MM.1S (cell line): ENCODE measurements around the gene PRKAR2B.

Experiments
- DNase-seq: peaks from one replicate; pipeline ENCODE4 v3.0.0-alpha.2; 2015
- H2AFZ ChIP-seq: fragments of 300-600 bp; sonication (generic); 2 replicates; pipeline ENCODE4 v1.6.0; 2016; ENCODE audit warnings: antibody characterized with exemption, low read length
- H3F3A ChIP-seq: fragments of 300-600 bp; sonication (generic); 2 replicates; pipeline ENCODE4 v1.6.1; 2016; ENCODE audit warnings: mild to moderate bottlenecking, antibody characterized with exemption, low read length, moderate library complexity, mixed read lengths; ENCODE audit not compliant: insufficient read depth
- H3K27ac ChIP-seq: fragments of 300-600 bp; sonication (generic); 2 replicates; pipeline ENCODE4 v1.5.1; 2016; ENCODE audit warnings: mild to moderate bottlenecking, low read length
- H3K27me3 ChIP-seq: fragments of 300-600 bp; sonication (generic); replicated peaks from 2 replicates; pipeline ENCODE4 v1.6.0; 2016; ENCODE audit warnings: low read length; ENCODE audit not compliant: insufficient read depth
- H3K36me3 ChIP-seq: fragments of 300-600 bp; sonication (generic); replicated peaks from 2 replicates; pipeline ENCODE4 v1.6.1; 2016; ENCODE audit warnings: mild to moderate bottlenecking, low read length, mixed read lengths; ENCODE audit not compliant: insufficient read depth
- H3K4me1 ChIP-seq: fragments of 300-600 bp; sonication (generic); 2 replicates; pipeline ENCODE4 v1.6.1; 2016; ENCODE audit warnings: low read length, mixed read lengths
- H3K4me2 ChIP-seq: fragments of 300-600 bp; sonication (generic); 2 replicates; pipeline ENCODE4 v1.6.0; 2016; ENCODE audit warnings: low read depth, low read length
- H3K4me3 ChIP-seq: fragments of 300-600 bp; sonication (generic); 2 replicates; pipeline ENCODE4 v1.5.1; 2016; ENCODE audit warnings: low read length, mixed read lengths
- H3K79me2 ChIP-seq: fragments of 300-600 bp; sonication (generic); 2 replicates; pipeline ENCODE4 v1.6.1; 2016; ENCODE audit warnings: mixed run types, low read length, mixed read lengths
- H3K9ac ChIP-seq: fragments of 300-600 bp; sonication (generic); 2 replicates; pipeline ENCODE4 v1.6.1; 2016; ENCODE audit warnings: low read length, mixed read lengths
- H3K9me2 ChIP-seq: fragments of 300-600 bp; sonication (generic); replicated peaks from 2 replicates; pipeline ENCODE4 v1.6.1; 2016; ENCODE audit warnings: mild to moderate bottlenecking, low read length, mixed read lengths; ENCODE audit not compliant: insufficient read depth
- H3K9me3 ChIP-seq: fragments of 300-600 bp; sonication (generic); replicated peaks from 2 replicates; pipeline ENCODE4 v1.6.1; 2016; ENCODE audit warnings: mild to moderate bottlenecking, low read length, mixed read lengths; ENCODE audit not compliant: insufficient read depth
- H4K20me1 ChIP-seq: fragments of 300-600 bp; sonication (generic); 2 replicates; pipeline ENCODE4 v1.6.1; 2016; ENCODE audit warnings: mild to moderate bottlenecking, low read length, moderate library complexity, mixed read lengths; ENCODE audit not compliant: insufficient read depth
- CTCF ChIP-seq: fragments of 300-600 bp; sonication (generic); IDR thresholded peaks from 2 replicates; pipeline ENCODE4 v1.5.1; 2016; ENCODE audit warnings: antibody characterized with exemption, low read length, mixed read lengths
- EZH2 ChIP-seq: fragments of 300-600 bp; sonication (generic); optimal IDR thresholded peaks from 2 replicates; pipeline ENCODE3; 2017; ENCODE audit warnings: low read depth, mild to moderate bottlenecking, antibody characterized with exemption, low read length, mixed read lengths
- EZH2phosphoT487 ChIP-seq: fragments of 300-600 bp; sonication (generic); IDR thresholded peaks from 2 replicates; pipeline ENCODE4 v1.6.1; 2018; ENCODE audit warnings: antibody characterized with exemption, low read length

The PRKAR2B gene

GRCh38 chr7:107056728-107057473 lies 12.4 kb downstream of the PRKAR2B start:
- no peak overlapping the region for H2AFZ ChIP-seq
- H3K9me2 ChIP-seq = no peaks in the 10 kb centered on the region
- no peaks in the 10 kb centered on the region for H3F3A ChIP-seq
- H3K36me3 ChIP-seq = no peaks in the 10 kb centered on the region
- no peaks in the 10 kb centered on the region for H3K79me2 ChIP-seq
- no peak overlapping the region for H3K4me2 ChIP-seq
- no peaks in the 10 kb centered on the region for H3K4me1 ChIP-seq
- no peak overlapping the region for H3K4me3 ChIP-seq
- TF ChIP-seq CTCF (no peak), EZH2phosphoT487 (no peak), EZH2 (no peak)
- no peaks in the 10 kb centered on the region for H3K27me3 ChIP-seq
- no peaks in the 10 kb centered on the region for H3K9me3 ChIP-seq
- H3K27ac ChIP-seq = no peak overlapping the region
- no peaks in the 10 kb centered on the region for H4K20me1 ChIP-seq
- DNase-seq = no peak
- H3K9ac ChIP-seq = no peak overlapping the region

GRCh38 chr7:107057474-107057833 lies 12.9 kb downstream of the PRKAR2B start:
- no peak overlapping the region for H3K9ac ChIP-seq
- no peaks in the 10 kb centered on the region for H3K79me2 ChIP-seq
- H3K36me3 ChIP-seq = no peaks in the 10 kb centered on the region
- H3K27me3 ChIP-seq = no peaks in the 10 kb centered on the region
- H3K9me2 ChIP-seq = no peaks in the 10 kb centered on the region
- H3K4me2 ChIP-seq = no peak overlapping the region
- no peaks in the 10 kb centered on the region for H3K9me3 ChIP-seq
- TF ChIP-seq CTCF (no peak), EZH2 (no peak), EZH2phosphoT487 (no peak)
- H3K4me3 ChIP-seq = no peak overlapping the region
- H4K20me1 ChIP-seq = no peaks in the 10 kb centered on the region
- no peak for DNase-seq
- no peak overlapping the region for H3K27ac ChIP-seq
- H3K4me1 ChIP-seq = no peaks in the 10 kb centered on the region
- H2AFZ ChIP-seq = no peak overlapping the region
- no peaks in the 10 kb centered on the region for H3F3A ChIP-seq

- H3K4me3 ChIP-seq = no peak overlapping the region
- TF ChIP-seq EZH2 (no peak), CTCF (no peak), EZH2phosphoT487 (no peak)
- H3K27ac ChIP-seq = no peak overlapping the region
- no peaks in the 10 kb centered on the region for H3K27me3 ChIP-seq
- H3K4me1 ChIP-seq = no peaks in the 10 kb centered on the region
- no peak for DNase-seq
- H3K36me3 ChIP-seq = no peaks in the 10 kb centered on the region
- H3K79me2 ChIP-seq = no peaks in the 10 kb centered on the region
- H3K9me3 ChIP-seq = no peaks in the 10 kb centered on the region
- H3K9me2 ChIP-seq = no peaks in the 10 kb centered on the region
- 0 out of 2 replicates have a peak, but pooled peaks cover 2% of the 10 kb centered on the region for H3F3A ChIP-seq
- H3K4me2 ChIP-seq = no peak overlapping the region
- H2AFZ ChIP-seq = no peak overlapping the region
- H4K20me1 ChIP-seq = no peaks in the 10 kb centered on the region
- H3K9ac ChIP-seq = no peak overlapping the region
Observed at GRCh38 chr7:107059468-107059867, 15.0 kb downstream of the PRKAR2B start.
